Thymus (tissue), 2 donors: Measurements from ENCODE around the gene STIM1. TPM values are rescaled to one million over a fixed set of nuclear protein-coding genes. Genes with fewer than 3 reads are reported as not detected.

Experiments
- polyA plus RNA-seq: library from polyadenylated mRNA; stranded (reverse); fragments of 200-250 nt; gene quantifications from one replicate; pipeline ENCODE4 v1.2.3, GENCODE V29; 2013
- total RNA-seq: library from RNA; stranded (reverse); fragments of 120-200 nt; gene quantifications from one replicate; pipeline ENCODE4 v1.2.4, GENCODE V29; 2013
- donor health status: healthy.

Gene STIM1
- total and polyA plus RNA-seq, 2 donors, result 30.8 to 33.0 TPM

Other genes with a start within 250 kb of the STIM1 start
- gene ART5, start 213.7 kb upstream of the STIM1 start, total RNA-seq, result 0.09 TPM
- 0.39 TPM for gene ART5, start 213.7 kb upstream of the STIM1 start, polyA plus RNA-seq
- not detected for gene ART1, start 210.5 kb upstream of the STIM1 start, total RNA-seq
- gene ART1, start 210.5 kb upstream of the STIM1 start, polyA plus RNA-seq, result 0.02 TPM
- 0.76 TPM for gene CHRNA10, start 184.3 kb upstream of the STIM1 start, total RNA-seq
- gene CHRNA10, start 184.3 kb upstream of the STIM1 start, polyA plus RNA-seq, result 2.7 TPM
- gene NUP98, start 58.1 kb upstream of the STIM1 start, total RNA-seq, result 59.0 TPM
- gene NUP98, start 58.1 kb upstream of the STIM1 start, polyA plus RNA-seq, result 23.0 TPM
- gene PGAP2, start 47.1 kb upstream of the STIM1 start, total RNA-seq, result 10.5 TPM
- gene PGAP2, start 47.1 kb upstream of the STIM1 start, polyA plus RNA-seq, result 24.0 TPM
- 35.1 TPM for gene RHOG, start 14.7 kb upstream of the STIM1 start, total RNA-seq
- 77.3 TPM for gene RHOG, start 14.7 kb upstream of the STIM1 start, polyA plus RNA-seq
- gene RRM1, start 239.1 kb downstream of the STIM1 start, total RNA-seq, result 109 TPM
- gene RRM1, start 239.1 kb downstream of the STIM1 start, polyA plus RNA-seq, result 16.5 TPM